DND-41 (cell line): ENCODE results near the gene WWP2.
"Not testable (repeated sequence)": the region's sequence is repeated elsewhere in the genome, so short reads cannot be mapped to it uniquely, and the experiment has no call there.

Experiments used
- ATAC-seq: fragments of 200-7000 bp; cut with Tn5 transposase; 3 replicates; pipeline ENCODE4 v1.9.1; 2021; ENCODE audit warnings: low read depth; ENCODE audit not compliant: insufficient read depth
- DNase-seq: peaks from one replicate; pipeline ENCODE4 v3.0.0-alpha.2; 2020
- H2AFZ ChIP-seq: 2 replicates; pipeline ENCODE4 v1.6.0; 2012; ENCODE audit warnings: low read depth, low read length
- H3K27ac ChIP-seq: 2 replicates; pipeline ENCODE4 v1.5.1; 2012; ENCODE audit warnings: low read length, inconsistent platforms
- H3K27me3 ChIP-seq: fragments of 200-600 bp; sonication (generic); 2 replicates; pipeline ENCODE4 v1.6.0; 2012; ENCODE audit warnings: low read length, mild to moderate bottlenecking, inconsistent platforms; ENCODE audit not compliant: insufficient read depth, poor library complexity
- H3K36me3 ChIP-seq: 2 replicates; pipeline ENCODE4 v1.5.1; 2012; ENCODE audit warnings: low read length, inconsistent platforms; ENCODE audit not compliant: insufficient read depth
- H3K4me1 ChIP-seq: 2 replicates; pipeline ENCODE4 v1.5.1; 2012; ENCODE audit warnings: mild to moderate bottlenecking, low read length; ENCODE audit not compliant: insufficient read depth
- H3K4me2 ChIP-seq: 2 replicates; pipeline ENCODE4 v1.6.0; 2012; ENCODE audit warnings: mild to moderate bottlenecking, moderate library complexity, low read length, inconsistent platforms; ENCODE audit not compliant: insufficient read depth
- H3K4me3 ChIP-seq, 2 experiments: fragments of 200-600 bp in 1 of 2; shearing (Covaris generic) in 1 of 2; 2 replicates each; pipeline ENCODE4 v1.5.1; 2012 to 2016; ENCODE audit warnings: inconsistent platforms in 2 of 2, low read length in 2 of 2, mild to moderate bottlenecking in 2 of 2, low read depth in 1 of 2, moderate library complexity in 1 of 2
- H3K79me2 ChIP-seq: 2 replicates; pipeline ENCODE4 v1.6.0; 2012; ENCODE audit warnings: low read length, inconsistent platforms; ENCODE audit not compliant: insufficient read depth
- H3K9ac ChIP-seq: 2 replicates; pipeline ENCODE4 v1.6.0; 2012; ENCODE audit warnings: low read depth, mild to moderate bottlenecking, inconsistent platforms, low read length, moderate library complexity
- H3K9me3 ChIP-seq: 2 replicates; pipeline ENCODE4 v1.5.1; 2012; ENCODE audit warnings: low read length, moderate library complexity, mild to moderate bottlenecking, inconsistent platforms; ENCODE audit not compliant: insufficient read depth, severe bottlenecking
- H4K20me1 ChIP-seq: 2 replicates; pipeline ENCODE4 v1.6.0; 2012; ENCODE audit warnings: low read length; ENCODE audit not compliant: insufficient read depth
- CTCF ChIP-seq: IDR thresholded peaks from 2 replicates; pipeline ENCODE4 v1.5.1; 2012; ENCODE audit warnings: borderline replicate concordance, low read length, moderate library complexity, mild to moderate bottlenecking; ENCODE audit not compliant: poor library complexity, severe bottlenecking; ENCODE audit errors: extremely low read depth
- EZH2 ChIP-seq: IDR thresholded peaks from 3 replicates; pipeline ENCODE4 v1.6.1; 2012; ENCODE audit warnings: borderline replicate concordance, low read depth, mild to moderate bottlenecking, moderate library complexity, low read length, inconsistent platforms; ENCODE audit not compliant: severe bottlenecking

The WWP2 gene

GRCh38 chr16:69726313-69727060, 35.6 kb upstream of the WWP2 start, which contains the start of gene NQO1:
Gene NQO1 (minus strand): TSS chr16:69726560. CDS start chr16:69726439, 121 bp downstream.
- peak; percentile 93 for DNase-seq
- Histone ChIP-seq H3K9me3 (no peaks in the 10 kb centered on the region), H3K4me1 (peaks cover 33% of the 10 kb centered on the region)

GRCh38 chr16:69727916-69728270, 34.2 kb upstream of the WWP2 start:
- H3K79me2 ChIP-seq = peaks cover 7% of the 10 kb centered on the region
- TF ChIP-seq CTCF (no peak), EZH2 (no peak)
- no peak for ATAC-seq
- H3K4me2 ChIP-seq = peak overlapping the region; percentile 84
- peaks cover 33% of the 10 kb centered on the region for H3K4me1 ChIP-seq
- no peaks in the 10 kb centered on the region for H3K27me3 ChIP-seq
- peak overlapping the region; percentile 86 for H3K27ac ChIP-seq
- H2AFZ ChIP-seq = no peak overlapping the region
- no peaks in the 10 kb centered on the region for H3K9me3 ChIP-seq
- peak overlapping the region; percentile 58 for H3K9ac ChIP-seq
- H3K4me3 ChIP-seq = peak overlapping the region in 1 of 2 experiments; percentile 61; a peak in 1 of 4 replicates
- no peaks in the 10 kb centered on the region for H4K20me1 ChIP-seq
- no peaks in the 10 kb centered on the region for H3K36me3 ChIP-seq
- no peak for DNase-seq

More at GRCh38 chr16:69726313-69727060, 35.6 kb upstream of the WWP2 start, which contains the start of gene NQO1:
- no peak for TF ChIP-seq EZH2
- TF ChIP-seq CTCF = no peak
- H3K4me3 ChIP-seq = peak within 1 kb of the TSS; percentile 23 to 61
- H3K4me2 ChIP-seq = peak within 1 kb of the TSS; percentile 84
- no peaks in the 10 kb centered on the region for H3K36me3 ChIP-seq
- H4K20me1 ChIP-seq = no peaks in the 10 kb centered on the region
- H3K27ac ChIP-seq = peak within 1 kb of the TSS; percentile 86
- peak within 1 kb of the TSS; percentile 89 for H2AFZ ChIP-seq
- peak within 1 kb of the TSS; percentile 58 for H3K9ac ChIP-seq
- peaks cover 7% of the 10 kb centered on the region for H3K79me2 ChIP-seq
- ATAC-seq = peak; percentile 96
- no peaks in the 10 kb centered on the region for H3K27me3 ChIP-seq

GRCh38 chr16:69729030-69729429, 33.1 kb upstream of the WWP2 start:
- ATAC-seq, H3K4me2 ChIP-seq, DNase-seq, H3K9me3 ChIP-seq, H3K27me3 ChIP-seq, H3K4me3 ChIP-seq, H2AFZ ChIP-seq, H4K20me1 ChIP-seq, H3K36me3 ChIP-seq, H3K79me2 ChIP-seq, H3K9ac ChIP-seq, H3K27ac ChIP-seq: not testable (repeated sequence)
- H3K4me1 ChIP-seq = peaks cover 33% of the 10 kb centered on the region

GRCh38 chr16:69731280-69731679, 30.9 kb upstream of the WWP2 start:
- H3K36me3 ChIP-seq, H3K4me3 ChIP-seq, H3K27ac ChIP-seq, H2AFZ ChIP-seq, ATAC-seq, H3K9ac ChIP-seq, H3K79me2 ChIP-seq, H3K27me3 ChIP-seq, H3K9me3 ChIP-seq, H3K4me2 ChIP-seq, DNase-seq, H4K20me1 ChIP-seq: not testable (repeated sequence)
- H3K4me1 ChIP-seq = peaks cover 22% of the 10 kb centered on the region
